Activated CD4-positive, alpha-beta T cell treated with anti-CD3 and anti-CD28 coated beads for 24 hours (primary cell): ENCODE measurements around the gene PSMB8.

Experiments
- DNase-seq, 2 donors: peaks; one replicate each; pipeline ENCODE4 v3.0.0-alpha.2; 2020; ENCODE audit warnings: low read depth in 2 of 2

The PSMB8 gene

DNA sequence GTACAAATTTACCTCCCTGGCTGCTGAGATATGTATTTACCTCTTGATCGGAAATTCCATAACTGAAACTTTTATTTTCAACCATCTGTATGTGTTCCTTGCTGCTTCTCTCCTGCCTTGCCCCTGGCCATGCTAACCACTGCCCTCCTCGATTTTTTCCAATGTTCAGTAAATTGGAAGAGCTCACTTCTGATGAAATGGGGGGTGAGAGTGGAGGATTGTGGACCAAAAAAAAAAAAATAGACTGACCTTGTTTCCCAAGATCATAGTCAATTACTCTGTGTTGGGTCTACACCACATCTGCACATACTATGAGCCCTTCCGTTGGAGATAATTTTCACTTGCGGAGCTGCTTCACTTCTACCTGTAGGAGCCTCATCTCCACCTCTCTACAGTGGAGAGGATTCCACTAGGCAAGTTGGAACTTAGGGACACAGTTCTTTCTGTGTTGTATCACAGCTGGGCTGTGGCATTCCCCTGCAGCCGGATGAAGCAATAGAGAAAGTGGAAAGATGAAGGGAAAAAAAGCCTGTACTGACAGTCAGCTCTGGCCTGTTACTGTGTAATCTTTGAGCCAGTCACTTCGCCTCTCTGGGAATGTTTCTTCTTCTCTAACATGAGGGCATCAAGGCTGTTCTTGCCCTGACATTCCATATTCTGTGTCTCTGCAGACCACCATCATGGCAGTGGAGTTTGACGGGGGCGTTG is 11.8 kb upstream of the PSMB8 start:
- no peak for DNase-seq

DNA sequence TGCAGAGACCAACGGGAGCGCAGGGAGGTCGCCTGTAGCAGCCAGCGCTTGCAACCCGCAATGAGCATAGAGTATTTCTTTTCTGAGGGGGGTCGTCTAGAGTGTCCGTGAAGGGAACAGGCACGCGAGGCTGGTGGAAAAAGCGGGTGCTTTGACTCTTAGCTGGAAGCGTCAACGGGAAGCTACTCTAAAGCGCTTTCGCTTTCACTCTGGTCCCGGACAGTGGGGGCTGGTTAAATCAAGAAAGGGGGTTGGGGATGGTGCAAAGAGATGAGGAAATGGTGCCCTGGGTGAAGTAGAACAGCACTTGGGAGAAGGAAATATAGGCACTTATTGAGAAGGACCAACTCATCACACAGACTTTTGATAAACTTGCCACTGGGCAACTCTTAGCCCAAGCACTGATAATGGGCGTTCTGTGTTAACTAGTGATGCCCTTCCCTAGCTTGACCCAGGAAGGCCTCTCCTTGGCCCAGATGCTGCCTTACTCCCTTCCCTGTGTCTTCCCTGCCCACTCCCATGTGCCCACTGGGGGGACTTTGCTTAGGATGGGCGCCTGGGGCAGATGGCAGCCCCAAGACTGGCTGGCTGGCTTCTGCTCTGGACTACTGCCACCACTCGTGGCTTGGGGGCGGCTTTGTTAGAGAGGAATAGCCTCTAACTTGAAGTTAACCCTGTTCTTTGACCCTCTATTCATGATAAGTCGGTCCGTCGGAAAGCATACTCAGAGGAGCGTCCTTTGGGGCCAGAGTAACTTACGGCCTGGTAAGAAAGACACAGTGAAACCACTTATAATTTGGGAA is 10.7 kb upstream of the PSMB8 start:
- DNase-seq, result no peak

DNA sequence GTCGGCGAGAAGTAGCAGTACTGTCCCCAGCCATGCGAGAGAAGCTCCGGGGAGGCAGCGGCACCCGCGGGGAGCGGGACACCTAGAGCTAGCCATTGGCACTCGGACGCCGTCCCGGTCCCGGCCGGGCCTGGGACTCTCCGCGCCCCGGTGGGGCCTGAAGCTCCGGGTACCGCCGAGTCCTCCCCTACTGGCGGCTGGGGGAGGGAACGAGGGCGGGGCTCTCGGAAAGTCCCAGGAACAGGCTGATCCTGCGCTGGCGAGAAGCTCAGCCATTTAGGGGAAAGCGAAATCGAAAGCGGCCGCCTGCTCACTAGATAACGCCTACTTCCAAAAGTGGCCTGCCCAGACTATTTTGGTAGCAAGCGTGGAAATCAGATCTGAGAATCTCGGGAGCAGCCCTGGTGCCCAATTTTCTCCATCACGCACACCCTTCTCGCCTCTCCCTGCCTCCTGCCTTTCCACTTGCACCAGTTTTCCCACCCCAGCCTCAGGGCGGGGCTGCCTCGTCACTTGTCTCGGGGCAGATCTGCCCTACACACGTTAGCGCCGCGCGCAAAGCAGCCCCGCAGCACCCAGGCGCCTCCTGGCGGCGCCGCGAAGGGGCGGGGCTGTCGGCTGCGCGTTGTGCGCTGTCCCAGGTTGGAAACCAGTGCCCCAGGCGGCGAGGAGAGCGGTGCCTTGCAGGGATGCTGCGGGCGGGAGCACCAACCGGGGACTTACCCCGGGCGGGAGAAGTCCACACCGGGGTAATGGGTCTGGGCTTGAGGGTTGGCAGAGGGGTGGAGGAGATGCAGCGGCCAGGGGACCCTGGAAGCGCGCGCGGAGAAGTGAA is 9.9 kb upstream of the PSMB8 start, which contains the start of the genes PSMB9 and TAP1:
Gene PSMB9, plus strand, starts transcription at position 652 of the 835 bp plus-strand sequence. Its CDS starts 38 bp downstream, at position 690.
Gene TAP1, minus strand, starts transcription at position 164 of the 835 bp plus-strand sequence. Its CDS starts 68 bp downstream, at position 96.
- peak; percentile 93 to 96 for DNase-seq

DNA sequence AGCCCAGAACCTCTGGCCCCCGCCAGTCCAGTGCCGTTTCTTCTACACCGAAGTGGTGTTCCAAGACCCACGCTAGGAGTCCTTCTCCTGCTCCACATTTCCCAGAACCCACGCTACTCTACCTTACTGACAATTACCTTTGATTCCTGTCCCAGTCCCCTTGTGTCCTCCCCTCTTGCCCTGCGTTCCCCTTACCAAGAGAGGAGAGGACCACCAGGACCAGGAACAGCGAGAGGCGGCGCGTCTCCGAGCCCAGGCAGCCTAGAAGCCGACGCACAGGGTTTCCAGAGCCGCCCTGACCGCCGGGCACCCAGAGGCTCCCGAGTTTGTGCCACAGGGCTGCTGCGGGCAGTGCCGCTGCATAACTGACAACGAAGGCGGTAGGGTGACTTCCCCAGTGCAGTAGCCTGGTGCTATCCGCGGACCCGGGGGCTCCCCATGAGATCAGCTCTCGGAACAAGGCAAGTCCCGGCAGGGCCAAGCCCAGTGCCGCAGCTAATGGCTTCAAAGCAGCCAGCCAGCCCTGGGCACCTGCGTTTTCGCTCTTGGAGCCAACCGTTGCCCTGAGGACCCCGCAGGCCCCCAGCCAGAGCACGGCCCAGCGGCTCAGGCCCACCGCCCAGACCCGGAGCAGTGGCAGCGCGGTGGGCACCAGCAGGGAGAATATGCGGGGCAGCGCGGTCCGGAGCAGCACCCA is 9.1 kb upstream of the PSMB8 start:
- no peak for DNase-seq

DNA sequence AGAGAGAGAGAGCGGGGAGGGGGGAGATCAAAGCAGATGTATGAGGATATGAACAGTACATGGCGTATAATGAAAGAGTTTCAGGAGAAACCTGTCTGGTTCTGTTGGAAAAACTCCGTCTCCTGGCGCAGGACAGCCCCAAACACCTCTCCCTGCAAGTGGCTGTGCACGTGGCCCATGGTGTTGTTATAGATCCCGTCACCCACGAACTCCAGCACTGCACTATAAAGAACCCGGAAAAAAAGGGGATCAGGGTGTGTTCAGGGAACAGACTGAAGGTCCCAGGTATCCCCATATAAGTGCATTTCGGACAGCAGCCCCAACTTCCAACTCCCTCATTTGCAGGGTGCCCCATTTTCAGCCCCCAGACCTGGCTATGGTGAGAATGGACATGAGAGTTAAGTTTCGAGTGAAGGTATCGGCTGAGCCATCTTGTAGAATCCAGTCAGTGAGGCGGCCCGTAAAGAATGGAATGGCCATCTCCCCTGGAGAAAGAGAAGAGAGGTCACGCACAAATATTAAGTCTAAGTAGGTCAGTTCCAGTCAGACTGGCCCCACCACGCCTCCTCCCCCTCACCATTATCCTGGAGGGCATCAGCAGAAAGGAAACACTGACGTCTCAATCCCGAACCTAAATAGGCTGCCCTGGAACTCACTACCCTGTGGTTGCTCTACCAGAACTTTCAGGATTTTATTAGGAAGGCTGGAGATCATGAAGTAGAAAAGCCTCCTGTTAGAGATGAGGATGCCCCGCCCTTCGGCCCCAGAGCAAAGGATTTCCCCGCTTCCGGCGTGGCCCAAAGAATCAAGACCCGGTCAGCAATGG is 8.4 kb upstream of the PSMB8 start:
- no peak for DNase-seq

DNA sequence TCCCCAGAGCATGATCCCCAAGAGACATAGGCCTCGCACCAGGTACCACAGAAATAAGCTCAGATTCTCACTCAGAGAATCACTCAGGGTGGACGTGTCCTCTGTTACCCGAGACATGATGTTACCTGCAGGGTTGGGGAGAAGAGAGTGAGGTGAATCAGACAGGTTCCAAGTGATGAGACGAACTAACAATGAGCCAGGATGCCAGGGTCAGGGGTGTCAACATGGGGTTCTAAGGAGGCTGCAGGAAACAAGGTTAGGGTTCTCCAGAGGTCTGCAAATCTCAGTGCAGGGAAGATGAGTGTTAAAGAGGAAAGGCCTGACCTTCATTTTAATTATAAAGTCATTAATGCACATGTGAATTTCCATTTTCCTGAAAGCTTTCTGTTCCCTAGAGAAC is 7.2 kb upstream of the PSMB8 start:
- DNase-seq, result no peak

DNA sequence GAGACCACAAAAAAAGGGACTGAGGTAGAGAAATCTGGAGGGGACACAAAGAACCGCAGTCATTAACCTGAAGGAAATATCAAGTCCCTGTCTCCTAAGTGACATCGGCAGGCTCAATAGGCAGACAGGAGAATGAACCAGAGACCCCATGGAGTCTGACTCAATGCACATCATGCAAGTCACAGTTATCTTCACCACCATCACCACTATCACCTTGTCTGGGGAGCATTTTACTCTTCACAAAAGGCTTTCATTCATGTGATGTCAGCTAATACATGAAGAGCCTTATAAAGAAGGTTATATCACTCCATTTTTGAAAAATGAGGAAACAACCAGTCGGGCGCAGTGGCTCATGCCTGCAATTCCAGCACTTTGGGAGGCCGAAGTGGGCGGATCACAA is 5.3 kb upstream of the PSMB8 start:
- no peak for DNase-seq

DNA sequence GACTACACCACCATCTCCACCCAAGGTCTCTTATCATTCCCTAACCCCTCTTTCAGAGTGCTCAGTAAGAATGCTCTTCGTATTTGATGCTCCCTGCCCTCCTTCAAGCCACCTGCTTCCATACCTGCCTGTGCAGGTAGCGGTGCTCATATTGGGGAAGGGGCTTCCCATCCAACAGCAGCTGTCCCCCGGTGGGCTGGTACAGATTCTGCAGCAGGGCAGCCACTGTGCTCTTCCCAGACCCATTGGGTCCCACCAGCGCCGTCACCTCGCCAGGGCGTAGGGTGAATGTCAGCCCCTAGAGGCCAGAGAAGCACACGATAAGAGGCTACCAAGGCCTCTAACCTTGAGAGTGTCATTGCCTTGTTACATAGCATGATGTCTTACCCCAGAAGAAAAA is 3.9 kb upstream of the PSMB8 start:
- DNase-seq, result no peak

DNA sequence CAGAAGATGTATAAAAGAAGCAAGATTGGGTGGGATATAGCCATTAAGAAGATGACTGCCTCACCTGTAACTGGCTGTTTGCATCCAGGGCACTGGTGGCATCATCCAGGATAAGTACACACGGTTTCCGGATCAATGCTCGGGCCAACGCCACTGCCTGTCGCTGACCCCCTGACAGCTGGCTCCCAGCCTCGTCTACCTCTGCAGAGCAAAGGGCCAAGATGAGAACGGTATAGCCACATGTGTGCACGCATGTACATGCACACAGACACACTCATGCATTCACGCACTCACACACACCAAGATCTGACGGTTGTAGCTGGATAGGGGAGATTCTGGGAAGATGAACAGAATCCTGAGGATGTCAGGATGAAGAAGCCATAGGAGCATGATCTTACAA is 3.2 kb upstream of the PSMB8 start:
- DNase-seq, result no peak

DNA sequence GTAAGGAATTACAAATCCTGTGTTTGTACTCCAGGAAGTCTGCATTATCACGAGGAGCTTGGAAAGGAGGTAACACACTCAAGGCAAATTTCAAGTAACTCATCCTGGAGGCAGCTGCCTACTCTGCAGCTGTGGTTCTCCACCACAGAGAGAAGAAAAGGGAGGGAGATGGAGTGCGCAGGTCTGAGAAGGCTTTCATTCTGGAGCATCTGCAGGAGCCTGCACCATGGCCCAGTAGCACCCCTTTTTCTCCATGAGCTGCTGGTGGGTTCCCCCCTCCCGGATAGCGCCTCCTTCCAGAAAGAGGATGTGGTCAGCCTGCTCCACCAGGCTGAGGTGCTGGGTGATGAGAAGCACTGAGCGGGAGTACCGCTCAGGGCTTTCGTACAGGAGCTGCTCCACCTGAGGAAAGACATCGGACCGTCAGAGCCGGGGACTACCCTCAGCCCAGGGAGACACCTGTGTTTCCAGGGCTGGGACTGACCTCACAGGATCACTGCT is 1.6 kb upstream of the PSMB8 start:
- DNase-seq, result no peak

DNA sequence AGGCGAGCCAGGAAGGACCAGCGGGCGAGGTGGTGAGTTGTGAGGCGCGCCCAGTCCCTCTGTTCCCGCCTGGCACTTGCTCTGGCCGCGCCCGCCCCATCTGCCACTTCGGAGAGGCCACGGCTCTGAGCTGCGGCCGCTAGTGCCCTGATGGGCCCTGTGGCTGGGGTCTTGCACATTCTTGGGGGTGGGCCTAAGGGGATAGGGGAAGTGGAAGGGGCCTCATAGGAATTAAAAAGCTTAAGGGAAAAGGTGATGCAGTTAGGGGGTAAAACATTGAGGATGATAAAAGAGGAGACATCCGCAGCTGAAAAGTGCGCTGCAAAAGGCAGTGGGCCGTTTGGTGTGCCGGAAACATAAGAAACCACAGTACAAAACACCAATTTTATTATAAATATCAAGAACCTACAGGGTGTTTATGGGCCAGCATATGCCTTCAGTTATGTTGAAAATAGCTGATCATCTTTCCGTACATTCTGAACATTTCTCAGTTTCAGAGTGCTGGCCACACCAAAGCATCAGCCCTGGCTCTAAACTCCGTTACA is 1.1 kb upstream of the PSMB8 start:
- DNase-seq, result no peak

DNA sequence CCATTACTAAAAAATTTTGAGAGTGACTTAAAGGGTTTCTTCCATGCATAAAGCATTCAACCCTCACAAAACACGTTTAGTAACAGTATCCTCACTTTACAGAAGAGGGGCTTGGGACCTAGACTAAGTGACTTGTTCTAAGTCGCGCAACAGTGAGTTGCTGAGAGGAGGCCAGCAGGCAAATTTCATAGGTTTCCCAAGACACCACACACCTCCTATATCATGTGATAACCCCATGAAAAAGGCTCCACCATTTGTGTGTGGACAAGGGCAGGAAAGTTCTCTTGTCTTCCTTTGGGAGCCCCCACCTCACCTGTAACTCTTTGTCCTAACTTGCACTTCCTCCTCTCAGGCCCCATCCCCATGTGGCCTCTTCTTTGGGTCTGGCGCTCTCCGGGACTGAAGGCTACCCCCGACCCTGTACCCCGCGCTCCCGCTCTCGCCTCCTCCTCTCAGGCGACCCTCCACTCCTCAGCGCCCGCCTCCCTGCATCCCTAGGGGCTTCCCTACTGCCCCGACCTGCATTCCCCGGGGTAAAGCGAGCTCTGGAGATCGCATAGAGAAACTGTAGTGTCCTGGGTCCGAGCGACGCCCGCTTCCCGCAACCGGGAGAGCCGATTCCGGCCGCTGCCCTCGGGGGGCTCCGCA is 392 bp downstream of the PSMB8 start:
- no peak for DNase-seq

DNA sequence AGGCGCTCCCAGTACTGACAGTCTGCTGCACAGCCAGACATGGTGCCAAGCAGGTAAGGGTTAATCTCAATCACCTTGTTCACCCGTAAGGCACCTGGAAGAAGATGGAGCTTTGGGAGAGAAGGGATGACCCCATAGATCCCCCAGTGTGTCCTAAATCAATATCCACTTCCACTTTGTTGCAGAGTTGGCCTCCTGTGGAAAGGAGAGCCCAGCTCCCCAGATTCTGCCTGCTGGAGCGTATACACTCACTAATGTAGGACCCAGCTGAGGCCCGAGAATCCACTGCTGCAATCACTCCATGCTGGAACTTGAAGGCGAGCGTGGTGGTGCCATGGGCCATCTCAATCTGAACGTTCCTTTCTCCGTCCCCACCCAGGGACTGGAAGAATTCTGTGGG is 1.2 kb downstream of the PSMB8 start:
- no peak for DNase-seq

DNA sequence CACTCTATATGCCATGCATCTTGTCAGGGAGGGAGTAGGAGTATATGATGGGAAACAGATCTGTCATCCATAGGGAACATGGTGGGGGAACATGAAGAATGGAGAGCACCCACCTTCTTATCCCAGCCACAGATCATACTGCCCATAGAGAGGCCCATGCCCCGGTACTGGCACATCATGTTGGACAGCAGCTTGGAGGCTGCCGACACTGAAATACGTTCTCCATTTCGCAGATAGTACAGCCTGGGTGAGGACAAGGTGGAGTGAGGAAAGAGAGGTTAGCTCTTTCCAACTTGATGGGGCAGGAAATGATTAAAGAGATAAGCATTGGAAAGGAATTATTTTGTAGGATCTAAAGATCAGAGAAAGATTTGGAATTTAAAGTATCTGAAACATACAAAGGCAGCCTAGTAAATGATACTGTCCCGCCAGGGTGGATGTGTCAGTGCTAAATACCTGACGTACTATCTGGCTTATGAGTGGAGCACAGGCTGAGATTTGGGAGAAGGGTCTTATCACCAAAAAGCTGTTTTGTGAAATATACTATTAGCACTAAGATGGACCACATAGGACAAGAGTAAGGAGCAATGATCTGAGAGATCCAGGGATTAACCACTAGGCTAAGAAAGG is 1.7 kb downstream of the PSMB8 start:
- no peak for DNase-seq

DNA sequence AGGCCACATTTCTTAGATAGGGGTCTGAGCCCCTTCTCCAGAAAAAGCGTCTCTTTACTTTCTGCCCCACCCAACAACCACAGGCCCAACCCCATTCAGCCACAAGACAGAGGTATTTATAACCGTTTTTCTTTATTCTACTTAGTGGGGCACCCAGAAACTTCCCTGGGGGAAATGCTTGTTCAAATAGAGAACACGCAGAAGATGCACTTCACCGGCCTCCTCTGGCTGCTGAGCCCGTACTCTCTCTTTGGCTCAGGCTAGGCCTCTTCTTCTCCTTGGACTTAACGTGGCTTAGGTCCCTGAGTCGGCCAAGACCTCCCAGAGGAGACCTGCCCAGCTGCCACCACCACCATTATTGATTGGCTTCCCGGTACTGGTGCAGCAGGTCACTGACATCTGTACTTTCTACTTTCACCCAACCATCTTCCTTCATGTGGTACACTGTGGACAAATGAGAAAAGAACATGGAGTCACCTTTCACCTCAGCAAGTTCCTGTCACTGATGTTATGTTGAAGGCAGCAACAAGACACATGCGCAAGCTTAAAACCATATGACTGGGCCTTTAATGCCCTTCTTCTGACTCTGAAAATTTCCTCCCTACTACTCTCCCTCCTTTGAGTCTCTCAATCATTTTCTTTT is 3.1 kb downstream of the PSMB8 start:
- no peak for DNase-seq

DNA sequence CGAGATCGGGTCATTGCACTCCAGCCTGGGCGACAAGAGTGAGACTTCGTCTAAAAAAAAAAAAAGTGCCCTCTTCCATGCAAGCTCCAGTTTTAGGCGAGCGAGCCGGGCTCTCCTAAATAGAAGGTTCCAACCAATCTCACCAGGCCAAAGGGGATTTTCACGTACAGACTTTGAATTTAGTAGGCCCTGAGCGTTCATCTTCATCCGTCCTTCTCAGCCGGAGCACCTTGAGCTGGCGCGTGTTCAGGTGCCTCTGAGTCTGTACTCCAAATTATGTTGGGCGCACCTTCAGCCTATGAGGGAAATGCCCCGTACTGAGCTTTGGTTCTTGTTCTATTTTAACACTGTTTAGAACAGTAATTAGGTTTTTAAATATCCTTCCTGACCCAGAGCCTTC is 4.5 kb downstream of the PSMB8 start:
- no peak for DNase-seq

DNA sequence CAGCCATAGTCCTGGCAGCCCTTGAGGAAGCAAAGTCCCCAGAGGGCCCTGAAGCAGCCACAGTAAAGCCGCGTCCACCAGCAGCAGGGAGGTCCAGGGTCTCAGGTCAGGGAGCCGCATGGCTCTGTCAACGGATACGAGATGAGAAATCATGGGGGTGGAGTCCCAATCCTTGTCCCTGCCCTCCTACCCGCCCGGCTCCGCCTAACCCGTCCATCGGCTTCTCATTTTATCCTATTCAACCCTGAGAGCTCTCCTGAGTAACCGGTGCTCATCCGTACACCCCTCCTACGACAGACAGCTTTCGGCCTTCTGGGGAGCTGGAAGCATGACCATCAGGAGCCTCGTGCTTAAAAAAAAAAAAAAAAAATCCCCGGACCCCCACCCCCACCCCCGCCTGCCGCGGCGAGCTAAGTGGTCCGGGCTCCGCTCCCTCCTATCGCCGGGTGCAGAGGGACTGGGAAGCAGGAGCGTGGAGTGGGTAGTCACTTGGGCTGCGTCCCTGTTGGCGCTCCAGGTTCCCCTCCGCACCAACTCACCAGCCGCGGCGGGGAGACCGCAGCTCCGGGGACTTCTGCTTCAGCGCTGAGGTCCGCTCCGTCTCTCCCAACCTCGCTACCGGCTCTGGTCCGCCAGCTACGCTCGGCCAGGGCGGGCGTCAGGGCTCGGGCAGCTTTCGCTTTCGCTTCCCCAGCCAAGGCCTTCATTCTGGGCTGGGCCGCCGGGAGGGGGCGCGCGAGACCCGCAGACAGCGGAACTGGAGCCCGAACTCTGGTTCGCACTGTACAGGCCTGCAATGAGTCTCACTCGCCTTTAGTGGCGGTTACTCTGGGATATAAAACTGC is 5.5 kb downstream of the PSMB8 start, which contains the start of gene TAP2:
Gene TAP2, minus strand, starts transcription at position 626 of the 845 bp plus-strand sequence. Its CDS starts 506 bp downstream, at position 120.
- peak; percentile 97 to 98 for DNase-seq

DNA sequence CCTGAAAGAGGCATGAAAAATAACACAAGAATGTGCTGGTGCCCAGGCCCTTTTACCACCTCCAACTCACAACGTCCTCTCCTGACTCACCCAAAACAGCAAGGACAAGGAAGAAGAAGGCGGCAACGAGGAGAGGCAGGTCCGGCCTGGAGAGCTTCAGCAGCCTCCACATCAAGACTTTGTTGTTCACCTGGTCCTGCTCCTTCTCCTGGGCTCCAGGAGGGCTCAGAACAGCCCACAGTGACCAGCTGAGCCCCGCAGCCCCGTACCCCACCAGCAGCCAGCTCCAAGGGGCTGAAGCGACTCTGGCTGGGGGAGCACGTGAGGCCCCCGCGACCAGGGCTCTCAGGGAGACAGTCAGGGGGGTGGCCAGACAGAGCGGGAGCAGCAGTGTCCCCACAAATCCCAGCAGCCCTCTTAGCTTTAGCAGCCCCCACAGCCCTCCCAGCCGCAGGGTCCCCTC is 6.2 kb downstream of the PSMB8 start:
- DNase-seq, result no peak
